ENCODE data around the gene LEAP2.

- TF ChIP-seq EP300 (IDR thresholded peaks at IDR 0.05; ENCODE audit: borderline replicate concordance) (no peak), FOXM1 (IDR thresholded peaks at IDR 0.05; ENCODE audit: borderline replicate concordance, low read depth) (no peak), CREB1 (IDR thresholded peaks at IDR 0.05; ENCODE audit: low read depth) (no peak), RAD21 (IDR thresholded peaks at IDR 0.05; ENCODE audit: low read depth) (no peak), USF1 (IDR thresholded peaks at IDR 0.05) (no peak), NFIC (IDR thresholded peaks at IDR 0.05) (no peak), REST (IDR thresholded peaks at IDR 0.05; ENCODE audit: low read depth) (no peak), TEAD4 (IDR thresholded peaks at IDR 0.05) (no peak)
- TF ChIP-seq, protein P1, sequence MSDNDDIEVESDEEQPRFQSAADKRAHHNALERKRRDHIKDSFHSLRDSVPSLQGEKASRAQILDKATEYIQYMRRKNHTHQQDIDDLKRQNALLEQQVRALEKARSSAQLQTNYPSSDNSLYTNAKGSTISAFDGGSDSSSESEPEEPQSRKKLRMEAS (IDR thresholded peaks at IDR 0.05), result no peak
Observed at GRCh38 chr5:132848270-132848669, 25.2 kb upstream of the LEAP2 start.
